ENCODE data around the gene RUBCNL. TPM values are rescaled to one million over a fixed set of nuclear protein-coding genes. Genes with fewer than 3 reads are reported as not detected.

The RUBCNL gene
- total and polyA plus RNA-seq, 2 of the 4 experiments (the other 2 are of a cell fraction), result 0.03 TPM; not detected in 1

- WGBS, 2 experiments (ENCODE audit: extremely low coverage in 2 of 2, insufficient read length in 1 of 2), result no CpG with 5 or more reads among the region's 8 CpGs
- Histone ChIP-seq H2AFZ (replicated peaks; ENCODE audit: low read length, poor library complexity) (no peak overlapping the region), H4K8ac (ENCODE audit: low read depth in 2 of 2, low read length in 2 of 2) (no peak overlapping the region), H2BK15ac (ENCODE audit: low read depth, low read length) (no peak overlapping the region), H3K27me3 (ENCODE audit: control insufficient read depth, insufficient read depth, low read length) (peaks cover 1% of the 10 kb centered on the region; the same call in 1 of the 2 replicates), H3K27ac (ENCODE audit: insufficient read depth, low read length) (no peak overlapping the region), H3K23ac (ENCODE audit: low read depth, low read length) (no peak overlapping the region), H3K14ac (replicated peaks; ENCODE audit: low read depth, low read length) (no peak overlapping the region), H2AK5ac (ENCODE audit: low read depth, low read length) (no peak overlapping the region), H4K20me1 (ENCODE audit: insufficient read depth, low read length) (peaks cover 4% of the 10 kb centered on the region; the same call in 1 of the 2 replicates), H3K9ac (ENCODE audit: low read depth, low read length) (no peak overlapping the region), H2BK20ac (ENCODE audit: low read depth, low read length) (no peak overlapping the region), H3K4ac (ENCODE audit: low read depth, low read length) (no peak overlapping the region), H3K36me3 (ENCODE audit: control insufficient read depth, insufficient read depth, low read length) (no peaks in the 10 kb centered on the region), H3K4me2 (ENCODE audit: low read depth, low read length) (no peak overlapping the region), H3K56ac (ENCODE audit: extremely low read depth, insufficient read depth, low read length) (no peak overlapping the region), H3K9me1 (ENCODE audit: insufficient read depth, low read length) (no peaks in the 10 kb centered on the region; the same call in 1 of the 2 replicates), H3K4me3 (ENCODE audit: insufficient read depth, low read depth, low read length) (no peak overlapping the region), H2AK9ac (replicated peaks; ENCODE audit: low read depth, low read length, poor library complexity) (no peak overlapping the region), H4K91ac (ENCODE audit: insufficient read depth, low read depth, low read length) (no peak overlapping the region), H3K18ac (ENCODE audit: low read depth, low read length) (no peak overlapping the region), H3K4me1 (ENCODE audit: control insufficient read depth, insufficient read depth, low read length) (no peaks in the 10 kb centered on the region; the same call in 1 of the 2 replicates), H2BK5ac (ENCODE audit: low read depth, low read length, poor library complexity, severe bottlenecking) (no peak overlapping the region), H3K9me3 (ENCODE audit: control insufficient read depth, insufficient read depth, low read length) (peaks cover 5% of the 10 kb centered on the region; the same call in 1 of the 2 replicates), H3K79me1 (ENCODE audit: low read depth in 1 of 2, low read length in 2 of 2) (no peaks in the 10 kb centered on the region), H4K5ac (ENCODE audit: low read depth, low read length) (no peak overlapping the region), H2BK120ac (ENCODE audit: low read depth, low read length) (no peak overlapping the region)
- ChIA-PET CTCF (no interaction called here), POLR2A (ENCODE audit: unreplicated experiment) (no interaction called here)
- ATAC-seq (ENCODE audit: low read depth) (no peak), DNase-seq (no peak)
- in situ Hi-C loops (cut with MboI; ENCODE audit: low sequenced_read_pairs), result no loop called here
- dilution Hi-C loops (cut with HindIII; ENCODE audit: low sequenced_read_pairs, unreplicated experiment), result no loop called here
- intact Hi-C loops (cut with micrococcal nuclease), result no loop called here
- TF ChIP-seq POLR2A (IDR thresholded peaks at IDR 0.05; ENCODE audit: low read depth, low read length) (no peak), NFE2L2 (IDR thresholded peaks at IDR 0.05; ENCODE audit: low read depth, low read length) (no peak), ELK1 (IDR thresholded peaks at IDR 0.05; ENCODE audit: borderline replicate concordance, low read depth, low read length) (no peak), FOS (IDR thresholded peaks at IDR 0.05; ENCODE audit: low read depth, low read length) (no peak), MXI1 (IDR thresholded peaks at IDR 0.05; ENCODE audit: borderline replicate concordance, low read depth, low read length) (no peak), MAFK (IDR thresholded peaks at IDR 0.05; ENCODE audit: low read depth, low read length) (no peak), SMC3 (IDR thresholded peaks at IDR 0.05; ENCODE audit: low read depth, low read length) (no peak), CTCF (conservative IDR thresholded peaks at IDR 0.05; ENCODE audit: low read depth, low read length) (no peak), RFX5 (IDR thresholded peaks at IDR 0.05; ENCODE audit: low read depth, low read length) (no peak), CHD1 (IDR thresholded peaks at IDR 0.05; ENCODE audit: low read depth, low read length) (no peak), MAZ (IDR thresholded peaks at IDR 0.05; ENCODE audit: borderline replicate concordance, low read depth, low read length) (no peak)
- BruUV-seq (replicated peaks), result no TSS peak
Measured at GRCh38 chr13:46352805-46353204, 34.2 kb downstream of the RUBCNL start.

All from IMR-90 (cell line).